HepG2 (cell line): Measurements from ENCODE around the gene CPHXL2. TPM values are rescaled to one million over a fixed set of nuclear protein-coding genes. Genes with fewer than 3 reads are reported as not detected.
A peak's percentile ranks its signal among the peaks of the same experiment; 100 is the strongest.

Experiments
- ATAC-seq: fragments of 200-7000 bp; cut with Tn5 transposase; 3 replicates; pipeline ENCODE4 v1.9.1; 2020; ENCODE audit warnings: mild to moderate bottlenecking, moderate library complexity
- BruUV-seq: library from RNA; stranded (reverse); fragments of 400-500 nt; replicated peaks from 2 replicates; lab custom pipeline; 2021; lab: Mats Ljungman, UMichigan
- CTCF ChIA-PET: fragments of 300-600 bp; formaldehyde crosslinking; extraction: SDS; loops from one replicate; lab custom pipeline; 2021; ENCODE audit warnings: low total read pairs, inconsistent platforms, low intra/inter-chr PET ratio; lab: Yijun Ruan, JAX
- POLR2A ChIA-PET: fragments of 350-600 bp; sonication (Branson Sonifier 250); formaldehyde crosslinking; loops from one replicate; lab custom pipeline; 2020; ENCODE audit warnings: antibody characterized with exemption, inconsistent platforms; lab: Yijun Ruan, JAX
- DNase-seq: peaks from one replicate; pipeline ENCODE4 v3.0.0-alpha.2; 2015; ENCODE audit warnings: low spot score
- FAIRE-seq: peaks from 3 replicates; lab custom pipeline; 2011; peaks lifted over from hg19 to GRCh38; lab: Jason Lieb, UNC
- H2AFZ ChIP-seq: one replicate; pipeline ENCODE4 v1.6.1; 2011; ENCODE audit warnings: low read length, inconsistent platforms
- H3K27ac ChIP-seq: fragments of 300-600 bp; 3 replicates; pipeline ENCODE4 v1.8.0; 2011; ENCODE audit warnings: mixed run types, mild to moderate bottlenecking, mixed read lengths, low read length, inconsistent platforms; ENCODE audit not compliant: insufficient read depth; ENCODE audit errors: extremely low read length
- H3K27me3 ChIP-seq, 2 experiments: fragments of 200-600 bp in 1 of 2; 2 replicates in 1 of 2; 3 replicates in 1 of 2; pipeline versions ENCODE4 v1.6.0 to v1.8.0; 2011; ENCODE audit warnings: low read length in 2 of 2, mild to moderate bottlenecking in 2 of 2, moderate library complexity in 2 of 2, inconsistent platforms in 1 of 2; ENCODE audit not compliant: insufficient read depth in 2 of 2, control insufficient read depth in 1 of 2
- H3K36me3 ChIP-seq, 2 experiments: fragments of 200-600 bp in 1 of 2; replicated peaks in 1 of 2; 2 replicates in 1 of 2; 3 replicates in 1 of 2; pipeline versions ENCODE4 v1.5.1 to v1.8.0; 2011; ENCODE audit warnings: low read length in 2 of 2, inconsistent platforms in 1 of 2; ENCODE audit not compliant: insufficient read depth in 2 of 2, control insufficient read depth in 1 of 2
- H3K4me1 ChIP-seq: 2 replicates; pipeline ENCODE4 v1.5.1; 2012; ENCODE audit warnings: low read length, inconsistent platforms; ENCODE audit not compliant: insufficient read depth
- H3K4me2 ChIP-seq: 2 replicates; pipeline ENCODE4 v1.6.0; 2011; ENCODE audit warnings: low read depth, low read length, inconsistent platforms
- H3K4me3 ChIP-seq, 3 experiments: fragments of 200-600 bp in 1 of 3; sonication (generic), shearing (Covaris generic) in 1 of 3; replicated peaks in 1 of 3; 2 replicates each; pipeline ENCODE4 v1.5.1; 2011 to 2016; ENCODE audit warnings: low read length in 3 of 3, inconsistent platforms in 2 of 3, low read depth in 2 of 3, mild to moderate bottlenecking in 2 of 3, control low read depth in 1 of 3, mixed read lengths in 1 of 3; ENCODE audit not compliant: insufficient read depth in 1 of 3
- H3K79me2 ChIP-seq: one replicate; pipeline ENCODE4 v1.6.1; 2011; ENCODE audit warnings: low read length, inconsistent platforms; ENCODE audit not compliant: insufficient read depth
- H3K9ac ChIP-seq: 2 replicates; pipeline ENCODE4 v1.6.0; 2011; ENCODE audit warnings: mild to moderate bottlenecking, low read depth, low read length, inconsistent platforms; ENCODE audit not compliant: insufficient read depth
- H3K9me3 ChIP-seq: 2 replicates; pipeline ENCODE4 v1.5.1; 2012; ENCODE audit warnings: mild to moderate bottlenecking, low read length
- H4K20me1 ChIP-seq: 2 replicates; pipeline ENCODE4 v1.6.0; 2011; ENCODE audit warnings: inconsistent platforms, mild to moderate bottlenecking, low read length, moderate library complexity; ENCODE audit not compliant: insufficient read depth
- CBX5 ChIP-seq: sonication (generic); formaldehyde crosslinking; IDR thresholded peaks from 2 replicates; pipeline ENCODE4 v1.4.0; 2020; ENCODE audit warnings: missing genetic modification reagents, borderline replicate concordance
- CEBPG ChIP-seq: IDR thresholded peaks from 2 replicates; pipeline ENCODE4 v1.6.1; 2016
- FOSL1 ChIP-seq: sonication (generic); formaldehyde crosslinking; IDR thresholded peaks from 2 replicates; pipeline ENCODE4 v1.9.0; 2021; ENCODE audit warnings: missing genetic modification reagents, borderline replicate concordance
- FOSL2 ChIP-seq: sonication (generic); formaldehyde crosslinking; IDR thresholded peaks from 2 replicates; pipeline ENCODE4 v1.4.0; 2020; ENCODE audit warnings: missing genetic modification reagents
- GTF2F1 ChIP-seq: fragments of 150-350 bp; IDR thresholded peaks from 2 replicates; pipeline ENCODE4 v1.6.1; 2014; ENCODE audit warnings: low read length
- HDAC1 ChIP-seq: sonication (generic); formaldehyde crosslinking; IDR thresholded peaks from 2 replicates; pipeline ENCODE4 v1.5.1; 2020; ENCODE audit warnings: mild to moderate bottlenecking, missing genetic modification reagents
- MYPOP ChIP-seq: sonication (generic); formaldehyde crosslinking; IDR thresholded peaks from 2 replicates; pipeline ENCODE4 v1.8.1; 2023; ENCODE audit warnings: mild to moderate bottlenecking, moderate library complexity, missing genetic modification reagents
- NR2F2 ChIP-seq: IDR thresholded peaks from 2 replicates; pipeline ENCODE4 v1.6.1; 2012; ENCODE audit warnings: low read depth, inconsistent platforms, borderline replicate concordance
- NRL ChIP-seq: sonication (generic); formaldehyde crosslinking; IDR thresholded peaks from 2 replicates; pipeline ENCODE4 v1.5.0; 2020; ENCODE audit warnings: missing genetic modification reagents, mild to moderate bottlenecking, moderate library complexity, borderline replicate concordance
- POLR2A ChIP-seq, 2 experiments: IDR thresholded peaks; 2 replicates each; pipeline ENCODE4 v1.6.1; 2011; ENCODE audit warnings: low read depth in 2 of 2, low read length in 2 of 2, mild to moderate bottlenecking in 1 of 2, moderate library complexity in 1 of 2; ENCODE audit not compliant: insufficient read depth in 1 of 2
- POLR2G ChIP-seq: fragments of 200-400 bp; formaldehyde crosslinking; IDR thresholded peaks from 2 replicates; pipeline ENCODE4 v1.6.1; 2018; ENCODE audit warnings: mild to moderate bottlenecking, low read depth, low read length, moderate library complexity
- RBM22 ChIP-seq: fragments of 200-400 bp; formaldehyde crosslinking; optimal IDR thresholded peaks from 2 replicates; pipeline ENCODE3; 2017; ENCODE audit warnings: mild to moderate bottlenecking, low read length, moderate library complexity
- SAP130 ChIP-seq: IDR thresholded peaks from 2 replicates; pipeline ENCODE4 v1.6.1; 2016; ENCODE audit warnings: low read depth
- TFDP2 ChIP-seq: sonication (generic); formaldehyde crosslinking; IDR thresholded peaks from 2 replicates; pipeline ENCODE4 v1.4.0; 2020; ENCODE audit warnings: missing genetic modification reagents
- UBTF ChIP-seq: sonication (generic); formaldehyde crosslinking; IDR thresholded peaks from 2 replicates; pipeline ENCODE4 v1.4.0; 2020; ENCODE audit warnings: mild to moderate bottlenecking, missing genetic modification reagents
- ZNF234 ChIP-seq: sonication (generic); formaldehyde crosslinking; conservative IDR thresholded peaks from 2 replicates; pipeline ENCODE4 v1.5.1; 2020; ENCODE audit warnings: mild to moderate bottlenecking, missing genetic modification reagents
- ZNF777 ChIP-seq: sonication (generic); formaldehyde crosslinking; IDR thresholded peaks from 2 replicates; pipeline ENCODE4 v1.4.0; 2020; ENCODE audit warnings: missing genetic modification reagents
- WGBS: methylation state at CpG from one replicate; pipeline ENCODE4 v1.1.6; 2017; ENCODE audit warnings: low lambda C conversion rate; 5-methylcytosine and 5-hydroxymethylcytosine counted together
- in situ Hi-C: cut with HindIII; loops from 2 replicates; pipeline ENCODE4 v1.10.0; 2017; ENCODE audit warnings: low pct_unique_long_range_greater_than_20kb; ENCODE audit not compliant: extremely low pct_ligation_motif_present
- intact Hi-C: fragments of 100-400 bp; cut with micrococcal nuclease; formaldehyde crosslinking; loops from one replicate; pipeline ENCODE4 v1.10.0; 2022; ENCODE audit not compliant: unreplicated experiment
- polyA plus RNA-seq, 8 experiments: library from polyadenylated mRNA; depleted of rRNA in 3 of 8; stranded (reverse) in 7 of 8; unstranded in 1 of 8; fragments of >200 nt; fragmentation: Illumina TruSeq in 4 of 8; extraction: Trizol in 4 of 8; gene quantifications; 2 replicates each; pipeline versions ENCODE4 v1.2.1 to v1.2.3, GENCODE V29; 2011 to 2016; ENCODE audit warnings: low read depth in 4 of 8, missing spikeins in 1 of 8, mixed read lengths in 1 of 8; ENCODE audit not compliant: insufficient read depth in 1 of 8
- total RNA-seq, 5 experiments: library from RNA; depleted of rRNA; stranded (reverse); fragments of >200 nt; fragmentation: Illumina TruSeq; extraction: Trizol; gene quantifications; 2 replicates each; pipeline ENCODE4 v1.2.3, GENCODE V29; 2016; ENCODE audit warnings: low read depth in 1 of 5

The CPHXL2 gene
- total and polyA plus RNA-seq, 2 of the 13 experiments (the other 11 are each of a cell fraction or from before 2014, with no cell fraction given): not detected

- ChIA-PET POLR2A (no interaction called here), CTCF (no interaction called here)
- H3K4me1 ChIP-seq: peaks cover 19% of the 10 kb centered on the region
- H3K36me3 ChIP-seq: peaks cover 31 to 48% of the 10 kb centered on the region in 2 experiments
- H3K79me2 ChIP-seq: peaks cover 7% of the 10 kb centered on the region
- no peak overlapping the region for H3K4me2 ChIP-seq
- H3K27me3 ChIP-seq: no peaks in the 10 kb centered on the region; a peak in 1 of 5 replicates
- ATAC-seq: no peak
- WGBS: 96% methylated on average over 4 of the region's 4 CpGs
- H3K9me3 ChIP-seq: no peaks in the 10 kb centered on the region
- H2AFZ ChIP-seq: no peak overlapping the region
- H3K27ac ChIP-seq: no peak overlapping the region
- in situ Hi-C loops (no loop called here), intact Hi-C loops (no loop called here)
- FAIRE-seq: no peak
- TF ChIP-seq NRL (CRISPR knock-in tag) (no peak), GTF2F1 (no peak), SAP130 (CRISPR knock-in tag) (no peak), TFDP2 (CRISPR knock-in tag) (no peak), RBM22 (peak; percentile 90), POLR2G (0 out of 2 replicates have a peak, but pooled peaks have one; percentile 28), HDAC1 (CRISPR knock-in tag) (no peak), POLR2A (IDR thresholded peaks at IDR 0.05; ENCODE audit: insufficient read depth in 1 of 2, low read depth in 2 of 2, low read length in 2 of 2) (peak in 1 of 2 experiments; percentile 4; a peak in 1 of 4 replicates), ZNF234 (CRISPR knock-in tag) (no peak)
- no peak for DNase-seq
- no peak overlapping the region for H3K4me3 ChIP-seq
- no TSS peak for BruUV-seq
- H4K20me1 ChIP-seq: no peaks in the 10 kb centered on the region
- H3K9ac ChIP-seq: no peak overlapping the region
These were observed 50.0 kb downstream of the CPHXL2 start for GRCh38 chr16:75626806-75627205.

GRCh38 chr16:75624921-75625334, 51.9 kb downstream of the CPHXL2 start:
- ChIA-PET POLR2A (no interaction called here), CTCF (no interaction called here)
- FAIRE-seq: no peak
- H3K27ac ChIP-seq: no peak overlapping the region
- no TSS peak for BruUV-seq
- intact Hi-C loops: loop anchor here (5.0 kb wide), 1 partner anchor 68 kb away; the partner anchor contains the start of gene TMEM231
- H3K4me3 ChIP-seq: no peak overlapping the region
- WGBS: 86% methylated on average over 4 of the region's 4 CpGs
- H3K9ac ChIP-seq: no peak overlapping the region
- in situ Hi-C loops: no loop called here
- peaks cover 7% of the 10 kb centered on the region for H3K79me2 ChIP-seq
- no peak overlapping the region for H2AFZ ChIP-seq
- ATAC-seq: no peak
- H3K9me3 ChIP-seq: no peaks in the 10 kb centered on the region
- peaks cover 34% of the 10 kb centered on the region for H3K4me1 ChIP-seq
- H4K20me1 ChIP-seq: no peaks in the 10 kb centered on the region
- peaks cover 19 to 40% of the 10 kb centered on the region in 2 experiments for H3K36me3 ChIP-seq
- H3K4me2 ChIP-seq: no peak overlapping the region
- no peaks in the 10 kb centered on the region; a peak in 1 of 5 replicates for H3K27me3 ChIP-seq
- DNase-seq: peak; percentile 41
- TF ChIP-seq MYPOP (no peak), FOSL2 (CRISPR knock-in tag) (peak; percentile 64), ZNF777 (CRISPR knock-in tag) (0 out of 2 replicates have a peak, but pooled peaks have one; percentile 6), NR2F2 (no peak), CBX5 (CRISPR knock-in tag) (no peak), FOSL1 (CRISPR knock-in tag) (peak; percentile 35; the same call in 1 of the 2 replicates), UBTF (no peak), CEBPG (peak; percentile 73)
